NCI-H2081 (cell line): Measurements from ENCODE around the gene GPR39.
"Not testable (repeated sequence)": the region's sequence is repeated elsewhere in the genome, so short reads cannot be mapped to it uniquely, and the experiment has no call there.

Experiments
- DNase-seq, 2 experiments: peaks; one replicate each; lab custom pipeline; 2025; lab: John Stamatoyannopoulos, UW

GPR39 gene

DNA sequence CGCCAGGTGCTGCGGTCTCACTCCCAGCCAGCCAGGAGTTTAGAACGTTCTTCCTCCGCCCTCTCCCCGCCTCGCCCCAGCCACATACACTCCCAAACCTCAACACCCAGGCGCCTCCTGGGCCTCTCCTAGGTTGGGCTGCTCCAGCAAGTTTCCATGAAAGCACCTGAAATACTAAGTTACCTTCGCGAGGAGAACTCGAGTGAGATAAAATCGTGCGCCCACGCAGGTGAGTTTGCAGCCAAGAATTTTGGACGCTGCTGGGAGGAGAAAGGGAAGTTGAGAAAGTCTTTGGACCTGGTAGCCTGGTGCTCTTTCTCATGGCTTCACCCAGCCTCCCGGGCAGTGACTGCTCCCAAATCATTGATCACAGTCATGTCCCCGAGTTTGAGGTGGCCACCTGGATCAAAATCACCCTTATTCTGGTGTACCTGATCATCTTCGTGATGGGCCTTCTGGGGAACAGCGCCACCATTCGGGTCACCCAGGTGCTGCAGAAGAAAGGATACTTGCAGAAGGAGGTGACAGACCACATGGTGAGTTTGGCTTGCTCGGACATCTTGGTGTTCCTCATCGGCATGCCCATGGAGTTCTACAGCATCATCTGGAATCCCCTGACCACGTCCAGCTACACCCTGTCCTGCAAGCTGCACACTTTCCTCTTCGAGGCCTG, at the start of gene GPR39:
TSS of gene GPR39 (plus strand) at position 83 of the 673 bp plus-strand sequence.
- DNase-seq, result no peak

GRCh38 chr2:132368191-132368590, 48.4 kb upstream of the GPR39 start:
- no peak for DNase-seq

- DNase-seq, result no peak
Observed at GRCh38 chr2:132372276-132372675, 44.3 kb upstream of the GPR39 start.

DNA sequence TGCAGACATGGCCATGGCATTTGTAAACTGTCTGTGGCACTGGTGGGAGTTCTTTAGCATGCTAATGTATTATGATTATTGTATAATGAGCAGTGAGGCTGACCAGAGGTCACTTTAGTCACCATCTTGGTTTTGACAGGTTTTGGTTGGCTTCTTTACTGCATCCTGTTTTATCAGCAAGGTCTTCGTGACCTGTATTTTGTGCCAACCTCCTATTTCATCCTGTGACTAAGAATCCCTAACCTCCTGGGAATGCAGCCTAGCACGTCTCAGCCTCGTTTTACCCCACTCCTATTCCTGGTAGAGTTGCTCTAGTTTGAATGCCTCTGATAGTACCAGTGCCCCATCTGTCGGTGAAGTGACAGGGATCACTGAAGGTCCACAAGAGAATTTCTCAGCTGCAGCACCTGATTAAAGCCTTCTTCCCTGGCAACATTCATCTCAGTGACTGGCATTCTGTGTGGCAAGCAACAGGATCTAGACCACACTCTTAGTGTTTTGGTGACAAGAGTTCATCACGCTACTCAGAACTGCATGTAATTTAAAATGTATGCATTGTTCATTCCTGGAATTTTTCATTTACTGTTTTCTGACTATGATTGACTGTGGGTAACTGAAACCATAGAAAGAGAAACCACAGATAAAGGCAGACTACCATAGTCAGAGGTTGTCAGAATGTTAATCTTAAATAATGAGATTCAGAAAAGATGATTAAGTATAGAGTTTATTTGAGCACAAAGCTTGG, 43.0 kb upstream of the GPR39 start:
- no peak for DNase-seq

GRCh38 chr2:132374151-132374550, 42.5 kb upstream of the GPR39 start:
- no peak for DNase-seq

- DNase-seq, result no peak
Observed at GRCh38 chr2:132374551-132374950, 42.1 kb upstream of the GPR39 start.

DNA sequence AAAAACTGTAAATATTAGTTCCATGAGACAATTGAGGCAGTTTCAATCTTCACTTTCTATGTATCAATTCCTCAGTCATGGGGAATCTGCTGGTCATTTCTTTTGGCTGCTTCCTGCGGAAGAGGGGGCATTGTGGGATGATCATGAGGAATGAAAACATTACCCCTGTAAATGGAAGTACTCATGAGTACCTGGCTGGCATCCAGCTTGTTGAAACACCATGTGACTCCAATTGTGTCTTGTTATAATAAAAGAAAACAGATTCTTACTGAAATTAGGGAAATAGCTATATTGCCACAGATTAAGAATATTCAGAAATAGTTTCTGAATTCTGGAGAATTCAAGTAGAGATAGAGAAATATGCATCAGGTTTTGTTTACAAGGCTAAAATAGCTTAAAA, 41.6 kb upstream of the GPR39 start:
- DNase-seq, result no peak

DNA sequence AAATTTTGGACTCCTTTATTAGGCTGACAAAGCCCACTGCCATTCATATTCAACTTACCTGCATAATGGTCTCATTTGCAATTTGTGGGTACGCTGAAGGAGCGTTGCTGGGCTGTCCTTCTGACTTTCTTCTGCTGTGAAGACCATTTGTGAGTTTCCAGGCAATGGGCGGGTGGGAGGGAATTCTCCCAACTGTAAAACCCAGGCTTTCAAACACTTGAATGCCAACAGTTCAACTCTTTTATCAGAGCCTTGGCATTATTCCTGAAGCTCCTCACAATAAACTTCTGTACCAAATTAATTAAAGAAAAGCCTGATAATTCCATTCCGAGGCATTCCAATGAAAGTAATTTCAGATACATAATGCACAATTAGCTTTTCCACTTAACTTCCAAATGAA, 35.2 kb upstream of the GPR39 start:
- DNase-seq, result no peak

DNA sequence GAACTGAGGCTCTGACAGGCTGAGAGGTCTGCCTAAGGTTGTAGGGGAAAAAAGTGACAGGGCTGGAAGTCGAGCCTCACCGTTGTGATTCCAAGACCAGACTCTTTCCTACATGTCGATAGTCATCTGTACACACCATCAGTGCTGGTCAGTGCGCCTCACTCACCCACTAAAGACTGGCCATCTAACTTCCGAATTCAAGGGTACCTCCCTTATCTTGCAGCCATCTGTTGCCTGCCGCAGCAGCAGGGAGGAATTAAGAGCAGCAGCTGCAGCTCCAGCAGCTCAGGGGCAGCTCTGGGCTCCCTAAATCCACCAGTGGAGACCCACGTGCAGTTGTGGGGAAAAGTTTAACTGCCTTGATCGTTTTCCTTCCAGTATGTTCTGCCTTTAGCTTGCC, 32.6 kb upstream of the GPR39 start:
- no peak for DNase-seq

- DNase-seq, result no peak
Observed at GRCh38 chr2:132384491-132385151, 32.0 kb upstream of the GPR39 start.

DNA sequence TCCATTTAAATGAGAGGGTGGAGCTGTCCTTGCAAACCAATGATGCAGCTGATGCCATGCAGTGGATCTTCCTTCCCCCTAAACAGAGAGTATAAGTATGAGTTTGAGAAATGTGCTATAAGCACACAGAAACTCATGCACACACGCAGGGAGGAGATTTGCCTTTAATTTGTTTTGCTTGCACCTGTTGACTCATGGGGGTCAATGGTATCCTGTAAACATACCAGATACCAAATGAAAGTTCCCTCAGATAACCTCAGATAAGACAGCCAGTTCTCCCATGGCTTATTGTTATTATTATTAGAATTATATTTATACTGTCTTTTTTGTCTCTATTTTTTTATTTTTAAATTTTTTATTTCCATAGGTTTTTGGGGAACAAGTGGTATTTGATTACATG, 29.5 kb upstream of the GPR39 start:
- DNase-seq, result no peak

GRCh38 chr2:132390076-132390475, 26.5 kb upstream of the GPR39 start:
- DNase-seq, result no peak

DNA sequence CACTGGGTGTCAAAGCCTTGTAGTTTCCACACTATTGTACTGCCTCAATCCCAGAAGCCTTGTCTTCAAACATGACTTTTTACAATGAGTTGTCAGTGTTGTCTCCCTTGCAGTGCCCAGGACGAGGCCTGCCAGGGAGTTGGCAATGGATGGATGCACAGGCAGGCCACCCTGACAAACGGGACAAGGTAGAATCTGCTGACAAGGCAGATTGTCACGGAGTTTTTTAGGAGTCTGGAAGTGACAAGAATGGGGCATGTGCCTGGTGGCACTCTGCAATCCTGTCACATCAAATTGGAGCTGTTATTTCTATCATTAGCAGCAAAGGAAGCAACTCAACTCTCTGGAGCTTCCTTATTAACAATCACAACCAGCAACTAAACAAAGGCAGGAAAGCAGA, 25.2 kb upstream of the GPR39 start:
- no peak for DNase-seq

- no peak for DNase-seq
Observed at GRCh38 chr2:132392221-132392620, 24.4 kb upstream of the GPR39 start.

DNA sequence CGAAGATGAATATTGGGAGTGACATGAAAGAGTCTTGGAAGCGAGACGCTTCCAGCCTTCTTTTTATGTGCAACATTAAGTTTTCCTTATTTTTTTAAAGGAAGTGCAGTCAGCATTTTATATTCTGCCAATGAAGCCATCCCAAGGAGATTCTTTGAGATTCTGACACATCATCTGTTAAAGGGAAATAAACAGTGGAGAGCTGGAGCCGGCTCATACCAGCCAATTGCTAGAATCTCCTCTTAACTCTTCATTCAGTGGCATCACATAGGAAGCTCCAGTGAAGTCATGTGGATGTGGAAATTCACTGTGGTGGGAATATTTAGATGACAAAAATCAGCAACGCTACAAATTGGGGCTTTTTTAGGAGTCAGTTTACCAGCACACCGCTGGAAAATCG, 23.7 kb upstream of the GPR39 start:
- DNase-seq, result no peak

DNA sequence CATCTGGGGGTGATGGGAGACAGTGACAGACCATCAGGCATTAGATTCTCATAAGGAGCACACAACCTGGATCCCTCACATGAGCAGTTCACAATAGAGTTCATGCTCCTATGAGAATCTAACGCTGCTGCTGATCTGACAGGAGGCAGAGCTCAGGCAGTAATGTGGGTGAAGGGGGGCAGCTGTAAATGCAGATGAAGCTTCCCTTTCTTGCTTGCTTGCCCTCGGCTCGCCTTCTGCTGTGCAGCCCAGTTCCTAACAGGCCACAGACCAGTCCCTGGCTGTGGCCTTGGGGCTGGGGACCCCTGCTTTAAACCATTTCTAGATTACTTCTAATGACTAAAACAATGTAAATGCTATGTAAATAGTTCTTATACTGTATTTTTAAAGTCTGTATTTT, 19.6 kb upstream of the GPR39 start:
- not testable (repeated sequence) for DNase-seq

- DNase-seq, result no peak
Observed at GRCh38 chr2:132400169-132400900, 16.3 kb upstream of the GPR39 start.

DNA sequence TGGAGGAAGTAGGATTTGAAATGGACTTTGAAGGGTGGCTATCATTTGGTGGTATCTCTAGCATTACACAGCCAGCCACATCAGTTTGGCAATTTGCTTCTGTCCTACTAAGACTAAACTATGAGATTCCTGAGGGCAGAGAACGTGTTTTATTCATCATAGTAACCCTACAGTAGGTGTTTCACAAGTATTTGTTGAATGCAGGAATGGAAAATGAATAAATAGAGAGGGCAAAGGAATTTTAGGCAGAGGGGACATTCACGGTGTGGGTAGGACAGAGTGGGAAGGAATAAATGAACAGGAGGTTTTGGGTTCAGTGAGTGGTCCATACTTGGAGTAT, 15.7 kb upstream of the GPR39 start:
- DNase-seq, result no peak

DNA sequence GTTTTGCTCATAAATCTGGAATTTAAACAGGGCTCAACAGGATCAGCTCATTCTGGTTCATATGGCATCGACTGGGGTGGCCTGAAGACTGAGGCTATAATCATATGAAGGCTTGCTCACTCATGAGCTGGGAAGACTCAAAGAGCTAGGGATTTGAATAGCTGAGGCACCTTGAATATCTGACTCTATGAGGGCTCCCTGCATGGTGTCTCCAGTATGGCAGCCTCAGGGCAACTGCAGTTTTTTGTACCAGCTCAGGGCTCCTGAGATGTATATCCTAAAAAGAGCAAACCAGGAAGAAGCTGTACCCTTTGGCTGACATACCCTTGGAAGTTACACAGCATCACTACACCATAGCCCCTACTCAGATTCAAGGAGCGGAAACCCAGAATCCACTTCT, 15.3 kb upstream of the GPR39 start:
- DNase-seq, result no peak

GRCh38 chr2:132403146-132403545, 13.5 kb upstream of the GPR39 start:
- no peak for DNase-seq

DNA sequence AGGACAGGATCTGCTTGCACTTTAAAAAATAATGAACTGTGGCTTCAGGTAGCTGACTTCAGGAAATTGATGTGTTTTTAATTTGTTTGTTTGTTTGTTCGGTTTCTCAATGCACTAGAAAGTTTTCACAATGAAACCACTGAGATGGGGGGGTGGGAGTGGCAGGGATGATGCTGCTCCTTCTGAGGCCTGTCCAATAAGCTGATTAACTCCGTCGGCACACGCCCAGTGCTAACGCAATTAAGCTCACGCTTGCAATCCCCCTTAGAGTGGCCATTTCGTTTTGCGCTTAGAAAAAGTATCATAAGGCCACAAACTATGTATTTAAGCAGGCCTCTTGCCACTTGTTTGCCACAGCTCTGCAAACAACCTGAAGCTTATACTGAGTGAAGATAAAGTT, 12.5 kb upstream of the GPR39 start:
- DNase-seq, result no peak

- DNase-seq, result no peak
Observed at GRCh38 chr2:132407784-132408183, 8.8 kb upstream of the GPR39 start.

GRCh38 chr2:132412021-132412420, 4.6 kb upstream of the GPR39 start:
- no peak for DNase-seq
